H1 (cell line): ENCODE data around the gene HS3ST5. TPM values are rescaled to one million over a fixed set of nuclear protein-coding genes. Genes with fewer than 3 reads are reported as not detected.

Experiments used
- CTCF ChIA-PET: fragments of 300-600 bp; sonication (Branson Sonifier 250); formaldehyde crosslinking; loops from one replicate; lab custom pipeline; 2021; ENCODE audit not compliant: partially characterized antibody; lab: Charles Lee
- POLR2A ChIA-PET: fragments of 300-600 bp; sonication (Branson Sonifier 250); formaldehyde crosslinking; loops from one replicate; lab custom pipeline; 2021; ENCODE audit warnings: inconsistent platforms; ENCODE audit not compliant: partially characterized antibody; lab: Charles Lee
- DNase-seq, 2 experiments: peaks; one replicate each; pipeline versions ENCODE4 v3.0.0 to v3.0.0-alpha.2; 2010 to 2022; ENCODE audit warnings: low spot score in 2 of 2, low read depth in 1 of 2, mixed read lengths in 1 of 2
- FAIRE-seq: peaks from 2 replicates; lab custom pipeline; 2011; peaks lifted over from hg19 to GRCh38; lab: Jason Lieb, UNC
- H2AFZ ChIP-seq: 2 replicates; pipeline ENCODE4 v1.8.1; 2012; ENCODE audit warnings: low read length, inconsistent platforms
- H2AK5ac ChIP-seq: 2 replicates; pipeline ENCODE4 v1.6.1; 2013; ENCODE audit warnings: low read depth, low read length
- H2BK120ac ChIP-seq: replicated peaks from 2 replicates; pipeline ENCODE3; 2013; ENCODE audit warnings: low read depth, low read length, inconsistent platforms
- H2BK12ac ChIP-seq: 2 replicates; pipeline ENCODE4 v1.6.1; 2013; ENCODE audit warnings: low read depth, low read length
- H2BK15ac ChIP-seq: 2 replicates; pipeline ENCODE4 v1.6.1; 2013; ENCODE audit warnings: low read length
- H2BK20ac ChIP-seq: 2 replicates; pipeline ENCODE4 v1.6.1; 2013; ENCODE audit warnings: low read length
- H2BK5ac ChIP-seq: 2 replicates; pipeline ENCODE4 v1.6.1; 2013; ENCODE audit warnings: low read depth, low read length
- H3K14ac ChIP-seq: 2 replicates; pipeline ENCODE4 v1.6.1; 2013; ENCODE audit warnings: inconsistent platforms; ENCODE audit not compliant: insufficient read length
- H3K18ac ChIP-seq: 2 replicates; pipeline ENCODE4 v1.6.1; 2013; ENCODE audit warnings: low read length; ENCODE audit errors: extremely low read depth
- H3K23ac ChIP-seq: 2 replicates; pipeline ENCODE4 v1.6.1; 2013; ENCODE audit warnings: inconsistent platforms; ENCODE audit not compliant: insufficient read length
- H3K23me2 ChIP-seq: 2 replicates; pipeline ENCODE4 v1.6.1; 2013; ENCODE audit warnings: low read depth, low read length
- H3K27ac ChIP-seq: 2 replicates; pipeline ENCODE4 v1.6.1; 2011; ENCODE audit warnings: low read depth, low read length, inconsistent platforms
- H3K27me3 ChIP-seq, 4 experiments: replicated peaks in 1 of 4; 1 replicate in 1 of 4; 2 replicates in 3 of 4; pipeline versions ENCODE4 v1.6.1 to v1.8.1; 2011 to 2013; ENCODE audit warnings: low read length in 3 of 4, mild to moderate bottlenecking in 3 of 4, inconsistent platforms in 2 of 4, mixed read lengths in 2 of 4, moderate library complexity in 1 of 4; ENCODE audit not compliant: control insufficient read depth in 3 of 4, insufficient read depth in 3 of 4; ENCODE audit errors: extremely low read depth in 1 of 4
- H3K36me3 ChIP-seq, 4 experiments: 2 replicates each; pipeline versions ENCODE4 v1.6.1 to v1.8.1; 2011 to 2013; ENCODE audit warnings: mild to moderate bottlenecking in 4 of 4, low read length in 3 of 4, moderate library complexity in 2 of 4, control low read depth in 1 of 4, inconsistent platforms in 1 of 4; ENCODE audit not compliant: insufficient read depth in 4 of 4, control insufficient read depth in 2 of 4
- H3K4ac ChIP-seq: replicated peaks from 2 replicates; pipeline ENCODE3; 2013; ENCODE audit warnings: low read length, low read depth, mixed read lengths, inconsistent platforms; ENCODE audit not compliant: insufficient read length
- H3K4me1 ChIP-seq, 4 experiments: replicated peaks in 1 of 4; 1 replicate in 1 of 4; 2 replicates in 3 of 4; pipeline versions ENCODE4 v1.6.1 to v1.8.1; 2011 to 2013; ENCODE audit warnings: low read length in 3 of 4, inconsistent platforms in 2 of 4, mixed read lengths in 1 of 4; ENCODE audit not compliant: insufficient read depth in 4 of 4, control insufficient read depth in 3 of 4
- H3K4me2 ChIP-seq, 2 experiments: 2 replicates each; pipeline versions ENCODE4 v1.6.1 to v1.8.1; 2011 to 2013; ENCODE audit warnings: low read depth in 2 of 2, low read length in 2 of 2, control low read depth in 1 of 2, inconsistent platforms in 1 of 2, mild to moderate bottlenecking in 1 of 2; ENCODE audit not compliant: insufficient read depth in 1 of 2
- H3K4me3 ChIP-seq, 4 experiments: fragments of 200-600, 300-600 bp in 1 of 4; sonication (generic), shearing (Covaris generic), sonication (Bioruptor Twin) in 1 of 4; 2 replicates each; pipeline versions ENCODE4 v1.5.1 to v1.8.1; 2011 to 2016; ENCODE audit warnings: low read length in 4 of 4, low read depth in 3 of 4, control low read depth in 2 of 4, inconsistent platforms in 2 of 4, mild to moderate bottlenecking in 2 of 4, mixed read lengths in 1 of 4, moderate library complexity in 1 of 4; ENCODE audit not compliant: insufficient read depth in 2 of 4; ENCODE audit errors: extremely low read depth in 1 of 4
- H3K56ac ChIP-seq: replicated peaks from 2 replicates; pipeline ENCODE3; 2013; ENCODE audit warnings: low read depth, mild to moderate bottlenecking, mixed read lengths, low read length, inconsistent platforms; ENCODE audit not compliant: insufficient read length
- H3K79me1 ChIP-seq: 2 replicates; pipeline ENCODE4 v1.6.1; 2013; ENCODE audit warnings: low read depth, low read length, control low read depth
- H3K79me2 ChIP-seq, 2 experiments: 2 replicates each; pipeline versions ENCODE4 v1.6.1 to v1.8.1; 2012 to 2013; ENCODE audit warnings: low read length in 2 of 2, mild to moderate bottlenecking in 2 of 2, inconsistent platforms in 1 of 2; ENCODE audit not compliant: insufficient read depth in 2 of 2, control insufficient read depth in 1 of 2
- H3K9ac ChIP-seq, 4 experiments: replicated peaks in 1 of 4; 1 replicate in 1 of 4; 2 replicates in 3 of 4; pipeline versions ENCODE4 v1.6.1 to v1.8.1; 2011 to 2013; ENCODE audit warnings: low read depth in 3 of 4, low read length in 3 of 4, control low read depth in 2 of 4, mild to moderate bottlenecking in 2 of 4, moderate library complexity in 2 of 4, inconsistent platforms in 1 of 4; ENCODE audit errors: extremely low read depth in 1 of 4
- H3K9me3 ChIP-seq, 2 experiments: 2 replicates each; pipeline versions ENCODE4 v1.6.1 to v1.8.1; 2012 to 2013; ENCODE audit warnings: mild to moderate bottlenecking in 2 of 2, moderate library complexity in 2 of 2, control low read depth in 1 of 2, inconsistent platforms in 1 of 2, low read depth in 1 of 2, low read length in 1 of 2, mixed read lengths in 1 of 2; ENCODE audit not compliant: insufficient read depth in 2 of 2
- H4K20me1 ChIP-seq, 2 experiments: replicated peaks in 1 of 2; 2 replicates each; pipeline versions ENCODE3 to v1.8.1; 2011 to 2013; ENCODE audit warnings: inconsistent platforms in 2 of 2, low read length in 2 of 2, mild to moderate bottlenecking in 1 of 2; ENCODE audit not compliant: insufficient read depth in 2 of 2, control insufficient read depth in 1 of 2
- H4K5ac ChIP-seq: 2 replicates; pipeline ENCODE4 v1.6.1; 2013; ENCODE audit warnings: low read length, low read depth, mixed read lengths, inconsistent platforms; ENCODE audit not compliant: insufficient read length
- H4K8ac ChIP-seq: 2 replicates; pipeline ENCODE4 v1.8.0; 2013; ENCODE audit warnings: mild to moderate bottlenecking, moderate library complexity, low read length, inconsistent platforms; ENCODE audit not compliant: insufficient read depth; ENCODE audit errors: extremely low read depth
- H4K91ac ChIP-seq: replicated peaks from 2 replicates; pipeline ENCODE3; 2013; ENCODE audit warnings: low read length, mixed read lengths, inconsistent platforms; ENCODE audit not compliant: insufficient read length
- BACH1 ChIP-seq: IDR thresholded peaks from 2 replicates; pipeline ENCODE4 v1.6.1; 2012; ENCODE audit warnings: low read length, improper control_type of control experiment
- EGR1 ChIP-seq: IDR thresholded peaks from 2 replicates; pipeline ENCODE4 v1.6.1; 2011; ENCODE audit warnings: low read depth, low read length, borderline replicate concordance
- EZH2 ChIP-seq: fragments of 200-600 bp; sonication (generic); IDR thresholded peaks from 2 replicates; pipeline ENCODE4 v1.7.1; 2012; ENCODE audit warnings: low read depth, mild to moderate bottlenecking, moderate library complexity, low read length, inconsistent platforms; ENCODE audit not compliant: severe bottlenecking
- KDM5A ChIP-seq: fragments of 200-600 bp; IDR thresholded peaks from 2 replicates; pipeline ENCODE4 v1.7.1; 2012; ENCODE audit warnings: mild to moderate bottlenecking, low read length, inconsistent platforms, mixed read lengths
- MAX ChIP-seq: IDR thresholded peaks from 2 replicates; pipeline ENCODE4 v1.6.1; 2012; ENCODE audit warnings: inconsistent platforms
- SIRT6 ChIP-seq: IDR thresholded peaks from one replicate; pipeline ENCODE4 v1.7.1; 2012; ENCODE audit warnings: low read length, inconsistent platforms
- YY1 ChIP-seq: IDR thresholded peaks from 2 replicates; pipeline ENCODE4 v1.6.1; 2011; ENCODE audit warnings: low read depth, mild to moderate bottlenecking, low read length
- WGBS, 2 experiments: shearing (Covaris generic) in 1 of 2; methylation state at CpG; one replicate each; pipeline versions ENCODE4 v1.1.6 to v1.1.7; 2013 to 2015; ENCODE audit warnings: low lambda C conversion rate in 2 of 2, mixed read lengths in 2 of 2, inconsistent platforms in 1 of 2, low coverage in 1 of 2, missing lambda C conversion rate in 1 of 2; ENCODE audit not compliant: insufficient replicate concordance in 2 of 2, insufficient coverage in 1 of 2, insufficient read length in 1 of 2; ENCODE audit errors: extremely low coverage in 1 of 2, missing lambda C conversion rate in 1 of 2; 5-methylcytosine and 5-hydroxymethylcytosine counted together
- polyA plus RNA-seq, 7 experiments: library from polyadenylated mRNA; depleted of rRNA in 3 of 7; stranded (reverse) in 5 of 7; unstranded in 2 of 7; fragments of >200 nt in 5 of 7; fragments of 200-250 nt in 2 of 7; gene quantifications; 1 replicate in 5 of 7; 2 replicates in 1 of 7; 4 replicates in 1 of 7; pipeline versions ENCODE4 v1.2.1 to v1.2.3, GENCODE V29; 2011 to 2013; ENCODE audit warnings: missing spikeins in 2 of 7, mixed read lengths in 2 of 7
- total RNA-seq: library from RNA; stranded (reverse); fragmentation: NEBNext Ultra II Directional; extraction: Animal tissue kit (Norgen Biotek cat#: 25700); gene quantifications from 2 replicates; pipeline ENCODE4 v1.2.1, GENCODE V29; 2021
- TF ChIP-seq, protein P1 (sequence below): IDR thresholded peaks from 2 replicates; pipeline ENCODE4 v1.6.1; 2012; ENCODE audit warnings: low read length, inconsistent platforms
- TF ChIP-seq, protein P2 (sequence below), 3 experiments: IDR thresholded peaks; 1 replicate in 2 of 3; 2 replicates in 1 of 3; pipeline versions ENCODE4 v1.5.1 to v1.6.1; 2011; ENCODE audit warnings: low read length in 3 of 3, mild to moderate bottlenecking in 3 of 3, inconsistent platforms in 2 of 3, low read depth in 1 of 3, moderate library complexity in 1 of 3; ENCODE audit not compliant: insufficient read depth in 1 of 3; ENCODE audit errors: control extremely low read depth in 1 of 3

HS3ST5 gene
- total and polyA plus RNA-seq, 2 of the 8 experiments (the other 6 are each of a cell fraction or from before 2014, with no cell fraction given) = 1.2 to 9.9 TPM

DNA sequence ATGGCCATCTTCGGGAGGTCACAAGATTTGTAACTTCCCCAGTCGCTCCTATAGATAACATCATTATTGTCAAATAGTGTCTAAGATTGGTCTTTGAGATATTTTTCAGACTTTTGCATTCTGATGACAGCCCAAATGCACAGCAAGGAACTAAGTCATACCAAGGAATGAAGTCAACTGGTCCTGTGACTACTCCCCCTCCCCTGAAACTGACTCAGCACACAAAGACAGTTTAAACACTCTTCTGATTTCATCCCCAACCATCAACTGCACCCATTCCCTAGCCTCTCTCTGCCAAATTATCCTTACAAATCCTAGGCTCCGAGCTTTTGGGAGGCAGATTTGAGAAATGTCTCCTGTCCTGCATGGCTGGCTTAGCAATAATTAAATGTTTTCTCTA lies 139.4 kb downstream of the HS3ST5 start:
- Histone ChIP-seq H3K27me3 (no peaks in the 10 kb centered on the region), H3K4ac (no peak overlapping the region), H3K79me1 (peaks cover 2% of the 10 kb centered on the region; the same call in 1 of the 2 replicates), H2BK120ac (peak overlapping the region; percentile 52), H3K36me3 (peaks cover 0 to 14% (median 4%) of the 10 kb centered on the region in 4 experiments; a peak in 3 of 8 replicates), H3K14ac (no peak overlapping the region), H3K9ac (no peak overlapping the region), H4K5ac (no peak overlapping the region), H3K18ac (peak overlapping the region; percentile 63; the same call in 1 of the 2 replicates), H4K20me1 (no peaks in the 10 kb centered on the region), H3K9me3 (peaks cover 12 to 18% of the 10 kb centered on the region in 2 experiments), H3K4me2 (no peak overlapping the region; a peak in 1 of 4 replicates), H4K8ac (no peak overlapping the region), H2AK5ac (no peak overlapping the region; the same call in 1 of the 2 replicates), H3K23me2 (no peaks in the 10 kb centered on the region; the same call in 1 of the 2 replicates), H3K4me3 (no peak overlapping the region), H3K79me2 (peaks cover 0 to 2% of the 10 kb centered on the region in 2 experiments; a peak in 1 of 4 replicates), H2BK15ac (no peak overlapping the region), H3K4me1 (peaks cover 0 to 15% (median 10%) of the 10 kb centered on the region in 4 experiments; a peak in 4 of 7 replicates), H2BK20ac (peak overlapping the region; percentile 4; the same call in 1 of the 2 replicates), H3K23ac (no peak overlapping the region), H3K56ac (no peak overlapping the region), H3K27ac (0 out of 2 replicates have a peak overlapping the region, but pooled peaks have one; percentile 11), H2AFZ (no peak overlapping the region), H4K91ac (peak overlapping the region; percentile 8), H2BK12ac (peak overlapping the region; percentile 46), H2BK5ac (peak overlapping the region; percentile 84; the same call in 1 of the 2 replicates)
- DNase-seq = no peak
- WGBS, 2 experiments = 94% methylated on average over 3 of the region's 3 CpGs; no CpG with 5 or more reads in 1 of the 2 experiments
- FAIRE-seq = peak; percentile 32
- CTCF ChIA-PET = interaction anchor here (1.0 to 1.5 kb wide), 2 partner anchors 35 to 95 kb away, joined by 3 to 4 read pairs; no protein-coding TSS in a partner anchor
- POLR2A ChIA-PET = no interaction called here
- TF ChIP-seq BACH1 (no peak), KDM5A (no peak), MAX (no peak), EZH2 (no peak), EGR1 (no peak), SIRT6 (no peak), YY1 (no peak)
- TF ChIP-seq, protein P1, sequence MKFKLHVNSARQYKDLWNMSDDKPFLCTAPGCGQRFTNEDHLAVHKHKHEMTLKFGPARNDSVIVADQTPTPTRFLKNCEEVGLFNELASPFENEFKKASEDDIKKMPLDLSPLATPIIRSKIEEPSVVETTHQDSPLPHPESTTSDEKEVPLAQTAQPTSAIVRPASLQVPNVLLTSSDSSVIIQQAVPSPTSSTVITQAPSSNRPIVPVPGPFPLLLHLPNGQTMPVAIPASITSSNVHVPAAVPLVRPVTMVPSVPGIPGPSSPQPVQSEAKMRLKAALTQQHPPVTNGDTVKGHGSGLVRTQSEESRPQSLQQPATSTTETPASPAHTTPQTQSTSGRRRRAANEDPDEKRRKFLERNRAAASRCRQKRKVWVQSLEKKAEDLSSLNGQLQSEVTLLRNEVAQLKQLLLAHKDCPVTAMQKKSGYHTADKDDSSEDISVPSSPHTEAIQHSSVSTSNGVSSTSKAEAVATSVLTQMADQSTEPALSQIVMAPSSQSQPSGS = no peak
- TF ChIP-seq, protein P2, sequence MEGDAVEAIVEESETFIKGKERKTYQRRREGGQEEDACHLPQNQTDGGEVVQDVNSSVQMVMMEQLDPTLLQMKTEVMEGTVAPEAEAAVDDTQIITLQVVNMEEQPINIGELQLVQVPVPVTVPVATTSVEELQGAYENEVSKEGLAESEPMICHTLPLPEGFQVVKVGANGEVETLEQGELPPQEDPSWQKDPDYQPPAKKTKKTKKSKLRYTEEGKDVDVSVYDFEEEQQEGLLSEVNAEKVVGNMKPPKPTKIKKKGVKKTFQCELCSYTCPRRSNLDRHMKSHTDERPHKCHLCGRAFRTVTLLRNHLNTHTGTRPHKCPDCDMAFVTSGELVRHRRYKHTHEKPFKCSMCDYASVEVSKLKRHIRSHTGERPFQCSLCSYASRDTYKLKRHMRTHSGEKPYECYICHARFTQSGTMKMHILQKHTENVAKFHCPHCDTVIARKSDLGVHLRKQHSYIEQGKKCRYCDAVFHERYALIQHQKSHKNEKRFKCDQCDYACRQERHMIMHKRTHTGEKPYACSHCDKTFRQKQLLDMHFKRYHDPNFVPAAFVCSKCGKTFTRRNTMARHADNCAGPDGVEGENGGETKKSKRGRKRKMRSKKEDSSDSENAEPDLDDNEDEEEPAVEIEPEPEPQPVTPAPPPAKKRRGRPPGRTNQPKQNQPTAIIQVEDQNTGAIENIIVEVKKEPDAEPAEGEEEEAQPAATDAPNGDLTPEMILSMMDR (IDR thresholded peaks at IDR 0.05; ENCODE audit: control extremely low read depth in 1 of 3, insufficient read depth in 1 of 3, low read depth in 1 of 3, low read length in 3 of 3) = no peak
